ENCODE measurements around the gene HES7. TPM values are rescaled to one million over a fixed set of nuclear protein-coding genes. Genes with fewer than 3 reads are reported as not detected.

HES7 gene
- total RNA-seq, 1 donor from 2014 or later = 0.46 TPM

DNA sequence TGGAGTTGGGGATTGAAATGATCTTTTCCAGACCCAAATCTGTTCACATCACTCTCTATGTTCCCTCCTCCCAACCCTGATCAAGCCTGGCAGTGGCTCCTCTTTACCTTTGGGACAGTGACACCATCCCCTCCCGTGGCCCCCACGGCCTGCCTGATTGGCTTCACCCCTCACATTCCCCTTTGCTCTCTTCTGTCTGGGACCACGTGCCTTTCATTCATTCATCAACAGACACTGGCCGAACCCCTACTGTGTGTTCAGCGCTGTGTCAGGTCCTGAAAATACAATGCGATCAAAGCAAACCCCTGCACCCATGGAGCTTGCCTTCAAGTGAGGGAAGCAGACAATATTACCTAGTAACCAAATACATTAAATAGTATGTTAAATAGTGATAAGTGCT is 34.2 kb downstream of the HES7 start:
- H3K27me3 Mint-ChIP-seq = peaks cover 66% of the 10 kb centered on the region
- no peak overlapping the region for H3K4me3 Mint-ChIP-seq
- TF ChIP-seq, protein P1, sequence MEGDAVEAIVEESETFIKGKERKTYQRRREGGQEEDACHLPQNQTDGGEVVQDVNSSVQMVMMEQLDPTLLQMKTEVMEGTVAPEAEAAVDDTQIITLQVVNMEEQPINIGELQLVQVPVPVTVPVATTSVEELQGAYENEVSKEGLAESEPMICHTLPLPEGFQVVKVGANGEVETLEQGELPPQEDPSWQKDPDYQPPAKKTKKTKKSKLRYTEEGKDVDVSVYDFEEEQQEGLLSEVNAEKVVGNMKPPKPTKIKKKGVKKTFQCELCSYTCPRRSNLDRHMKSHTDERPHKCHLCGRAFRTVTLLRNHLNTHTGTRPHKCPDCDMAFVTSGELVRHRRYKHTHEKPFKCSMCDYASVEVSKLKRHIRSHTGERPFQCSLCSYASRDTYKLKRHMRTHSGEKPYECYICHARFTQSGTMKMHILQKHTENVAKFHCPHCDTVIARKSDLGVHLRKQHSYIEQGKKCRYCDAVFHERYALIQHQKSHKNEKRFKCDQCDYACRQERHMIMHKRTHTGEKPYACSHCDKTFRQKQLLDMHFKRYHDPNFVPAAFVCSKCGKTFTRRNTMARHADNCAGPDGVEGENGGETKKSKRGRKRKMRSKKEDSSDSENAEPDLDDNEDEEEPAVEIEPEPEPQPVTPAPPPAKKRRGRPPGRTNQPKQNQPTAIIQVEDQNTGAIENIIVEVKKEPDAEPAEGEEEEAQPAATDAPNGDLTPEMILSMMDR (conservative IDR thresholded peaks at IDR 0.05) = no peak

DNA sequence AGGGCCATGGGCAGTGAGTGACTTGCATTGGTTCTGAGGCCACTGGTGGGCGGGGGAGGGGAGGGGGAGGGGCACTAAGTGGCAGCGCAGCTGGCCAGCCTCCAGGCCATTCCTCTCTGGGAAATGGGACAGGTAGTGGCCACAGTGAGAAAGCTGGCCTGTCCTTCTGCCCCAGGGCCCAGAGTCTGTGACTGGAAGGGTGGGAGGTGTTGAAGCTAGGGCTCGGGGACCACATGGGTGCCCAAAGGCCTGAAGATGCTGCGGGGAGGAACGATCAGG is 36.0 kb downstream of the HES7 start:
- Mint-ChIP-seq H3K9me3 (no peaks in the 10 kb centered on the region), H3K27me3 (peaks cover 71% of the 10 kb centered on the region), H3K27ac (no peak overlapping the region), H3K36me3 (no peaks in the 10 kb centered on the region), H3K4me1 (ENCODE audit: unreplicated experiment) (no peaks in the 10 kb centered on the region), H3K4me3 (no peak overlapping the region)
- DNase-seq (ENCODE audit: extremely low spot score, unreplicated experiment) = no peak
- TF ChIP-seq, protein P1 (conservative IDR thresholded peaks at IDR 0.05) = no peak

More for the DNA sequence above, 34.2 kb downstream of the HES7 start:
- no peak for DNase-seq (ENCODE audit: extremely low spot score, unreplicated experiment)
- Mint-ChIP-seq H3K4me1 (ENCODE audit: unreplicated experiment) (no peaks in the 10 kb centered on the region), H3K9me3 (no peaks in the 10 kb centered on the region), H3K27ac (no peak overlapping the region), H3K36me3 (no peaks in the 10 kb centered on the region)

DNA sequence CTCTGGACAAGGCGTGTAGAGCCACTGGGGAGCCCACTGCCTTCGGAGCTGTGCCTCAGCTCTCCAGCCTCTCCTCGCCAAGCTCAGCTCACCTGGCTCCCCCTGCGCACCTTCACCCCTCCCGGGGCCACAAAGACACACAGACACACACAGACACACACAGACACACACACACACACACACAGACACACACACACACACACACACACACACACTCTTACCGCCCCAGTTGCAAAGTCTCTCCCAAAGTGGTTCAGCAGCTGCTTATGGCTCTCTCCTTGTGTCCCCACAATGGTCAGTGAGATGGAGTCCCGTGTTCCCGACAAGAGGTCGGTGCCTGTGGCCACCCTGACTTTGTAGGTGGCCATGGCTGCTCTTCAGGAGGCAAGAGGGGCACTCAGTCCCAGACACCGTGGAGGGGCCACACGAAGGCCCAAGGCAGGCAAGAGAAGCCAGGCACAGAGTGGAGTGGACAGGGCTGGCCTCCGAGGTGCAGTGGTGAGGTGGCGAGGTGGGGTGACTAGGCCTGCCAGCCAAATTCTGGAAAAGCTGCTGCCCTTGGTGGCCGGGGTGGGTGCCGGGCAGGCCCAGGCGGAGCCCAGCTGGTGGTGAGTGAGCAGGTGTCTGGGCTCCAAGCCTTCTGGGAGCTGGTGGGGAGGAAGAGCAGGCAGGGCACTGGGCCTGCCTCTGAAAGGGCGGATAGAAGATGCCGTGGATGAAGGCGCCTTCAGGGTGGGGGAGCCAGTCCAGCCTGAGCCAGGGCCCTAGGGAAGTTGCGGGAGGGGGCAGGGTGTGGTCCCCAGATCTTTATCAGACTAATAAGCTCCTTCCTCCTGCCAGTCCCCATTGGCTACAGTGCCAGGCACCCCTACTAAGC is 36.6 kb downstream of the HES7 start, which contains the start of gene ALOX12B:
ALOX12B (minus strand) TSS at position 642 of the 877 bp plus-strand sequence; CDS start at position 368, 274 bp downstream.
- peaks cover 71% of the 10 kb centered on the region for H3K27me3 Mint-ChIP-seq
- H3K4me1 Mint-ChIP-seq (ENCODE audit: unreplicated experiment) = no peaks in the 10 kb centered on the region
- H3K27ac Mint-ChIP-seq = no peak within 1 kb of the TSS
- no peaks in the 10 kb centered on the region for H3K9me3 Mint-ChIP-seq
- DNase-seq (ENCODE audit: extremely low spot score, unreplicated experiment) = no peak
- no peaks in the 10 kb centered on the region for H3K36me3 Mint-ChIP-seq
- TF ChIP-seq, protein P1 (conservative IDR thresholded peaks at IDR 0.05) = no peak
- H3K4me3 Mint-ChIP-seq = no peak within 1 kb of the TSS

DNA sequence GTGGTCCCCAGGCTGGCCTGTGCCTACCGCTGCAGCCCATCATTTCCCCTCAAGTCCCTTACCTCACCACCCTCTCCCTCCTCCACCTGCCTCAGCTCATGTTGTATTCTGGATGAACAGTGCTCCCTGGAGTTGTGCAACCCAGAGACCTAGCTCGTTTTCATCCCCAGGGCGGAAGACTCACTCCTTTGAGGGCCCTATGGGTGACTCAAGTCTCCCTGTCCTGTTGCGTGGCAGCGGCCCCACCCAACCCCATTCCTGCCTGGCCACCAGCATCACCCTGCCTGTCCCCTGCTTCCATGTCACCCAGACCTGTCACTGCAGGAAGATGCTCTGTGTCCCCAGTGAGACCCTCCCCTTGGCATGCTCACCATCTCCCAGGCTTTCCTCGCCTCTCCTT is 39.7 kb downstream of the HES7 start:
- H3K4me1 Mint-ChIP-seq (ENCODE audit: unreplicated experiment) = no peaks in the 10 kb centered on the region
- TF ChIP-seq, protein P1 (conservative IDR thresholded peaks at IDR 0.05) = no peak
- no peaks in the 10 kb centered on the region for H3K36me3 Mint-ChIP-seq
- DNase-seq (ENCODE audit: extremely low spot score, unreplicated experiment) = no peak
- H3K27me3 Mint-ChIP-seq = peaks cover 73% of the 10 kb centered on the region
- no peak overlapping the region for H3K4me3 Mint-ChIP-seq
- no peaks in the 10 kb centered on the region for H3K9me3 Mint-ChIP-seq
- H3K27ac Mint-ChIP-seq = no peak overlapping the region

DNA sequence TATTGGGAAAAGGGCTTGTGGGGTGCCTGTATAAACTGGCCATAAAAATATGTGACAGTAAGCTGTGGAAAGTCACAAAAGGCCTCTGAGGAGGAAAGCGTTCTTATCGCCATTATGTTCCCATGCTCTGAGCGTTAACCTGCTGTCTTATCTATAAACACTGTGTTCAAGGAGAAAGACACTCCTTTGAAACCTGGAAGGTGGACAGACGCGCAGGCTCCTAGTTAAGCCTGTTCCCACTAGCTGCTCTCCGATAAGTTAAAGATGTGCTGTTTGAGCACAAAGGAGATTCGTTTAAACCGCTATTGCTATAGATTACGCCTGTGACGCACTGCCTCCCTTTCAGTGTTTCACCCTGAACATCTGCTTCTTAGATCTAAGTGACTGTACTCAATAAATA is 41.6 kb downstream of the HES7 start:
- no peaks in the 10 kb centered on the region for H3K9me3 Mint-ChIP-seq
- peaks cover 73% of the 10 kb centered on the region for H3K27me3 Mint-ChIP-seq
- peak overlapping the region; percentile 30 for H3K4me3 Mint-ChIP-seq
- no peaks in the 10 kb centered on the region for H3K36me3 Mint-ChIP-seq
- TF ChIP-seq, protein P1 (conservative IDR thresholded peaks at IDR 0.05) = no peak
- peak overlapping the region; percentile 80 for H3K27ac Mint-ChIP-seq
- no peak for DNase-seq (ENCODE audit: extremely low spot score, unreplicated experiment)
- H3K4me1 Mint-ChIP-seq (ENCODE audit: unreplicated experiment) = no peaks in the 10 kb centered on the region

All from type B pancreatic cell (in vitro differentiated cells).